ENCODE data around the gene FSTL4.

DNA sequence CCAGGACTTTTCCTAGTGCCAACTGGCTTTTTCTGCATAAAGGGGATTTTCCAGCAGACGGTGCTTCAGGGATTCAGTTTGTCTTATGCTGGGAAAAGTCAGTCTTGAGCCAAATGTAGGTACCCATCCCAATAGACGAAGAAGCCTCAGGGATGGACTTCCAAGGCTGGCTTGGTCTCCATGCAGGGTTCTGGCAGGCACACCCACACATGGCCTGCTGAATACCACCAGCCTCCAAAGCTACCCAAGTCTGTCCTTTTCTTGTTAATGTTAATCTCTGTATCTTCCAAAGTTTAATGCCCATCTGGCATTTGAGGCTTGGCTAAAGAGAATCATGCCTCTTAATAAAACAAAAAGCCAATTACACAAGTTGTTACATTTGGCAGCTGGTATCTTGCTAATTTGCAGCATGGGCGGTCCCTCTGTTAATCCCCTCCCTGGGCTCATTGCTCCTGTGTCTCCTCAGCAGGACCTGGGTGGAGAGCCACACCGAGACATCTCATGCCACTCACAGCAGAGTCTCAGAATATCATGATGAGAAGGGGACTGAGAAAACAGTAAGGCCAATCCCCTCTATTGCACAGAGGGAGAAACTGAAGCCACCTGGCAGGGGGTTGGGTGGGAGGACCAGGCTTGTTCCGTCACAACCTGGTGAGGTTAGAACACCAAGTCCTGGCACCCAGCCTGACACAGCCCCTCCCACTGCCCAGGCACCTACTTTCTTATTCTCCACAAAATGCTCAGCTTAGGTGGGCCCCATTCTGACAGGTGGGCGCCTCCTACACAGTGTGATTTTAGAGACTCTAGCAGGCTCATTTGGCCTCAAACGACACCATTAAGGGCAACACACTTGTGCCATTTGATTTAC lies 243.2 kb downstream of the FSTL4 start:
- TF ChIP-seq MXI1 (conservative IDR thresholded peaks at IDR 0.05; ENCODE audit: poor library complexity, severe bottlenecking) (no peak), EZH2 (IDR thresholded peaks at IDR 0.05; ENCODE audit: borderline replicate concordance, insufficient read depth, low read length, poor library complexity, severe bottlenecking) (no peak), POLR2AphosphoS5 (IDR thresholded peaks at IDR 0.05) (no peak)
- TF ChIP-seq, protein P1, sequence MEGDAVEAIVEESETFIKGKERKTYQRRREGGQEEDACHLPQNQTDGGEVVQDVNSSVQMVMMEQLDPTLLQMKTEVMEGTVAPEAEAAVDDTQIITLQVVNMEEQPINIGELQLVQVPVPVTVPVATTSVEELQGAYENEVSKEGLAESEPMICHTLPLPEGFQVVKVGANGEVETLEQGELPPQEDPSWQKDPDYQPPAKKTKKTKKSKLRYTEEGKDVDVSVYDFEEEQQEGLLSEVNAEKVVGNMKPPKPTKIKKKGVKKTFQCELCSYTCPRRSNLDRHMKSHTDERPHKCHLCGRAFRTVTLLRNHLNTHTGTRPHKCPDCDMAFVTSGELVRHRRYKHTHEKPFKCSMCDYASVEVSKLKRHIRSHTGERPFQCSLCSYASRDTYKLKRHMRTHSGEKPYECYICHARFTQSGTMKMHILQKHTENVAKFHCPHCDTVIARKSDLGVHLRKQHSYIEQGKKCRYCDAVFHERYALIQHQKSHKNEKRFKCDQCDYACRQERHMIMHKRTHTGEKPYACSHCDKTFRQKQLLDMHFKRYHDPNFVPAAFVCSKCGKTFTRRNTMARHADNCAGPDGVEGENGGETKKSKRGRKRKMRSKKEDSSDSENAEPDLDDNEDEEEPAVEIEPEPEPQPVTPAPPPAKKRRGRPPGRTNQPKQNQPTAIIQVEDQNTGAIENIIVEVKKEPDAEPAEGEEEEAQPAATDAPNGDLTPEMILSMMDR (IDR thresholded peaks at IDR 0.05; ENCODE audit: poor library complexity, severe bottlenecking): no peak
- TF ChIP-seq, protein P2, sequence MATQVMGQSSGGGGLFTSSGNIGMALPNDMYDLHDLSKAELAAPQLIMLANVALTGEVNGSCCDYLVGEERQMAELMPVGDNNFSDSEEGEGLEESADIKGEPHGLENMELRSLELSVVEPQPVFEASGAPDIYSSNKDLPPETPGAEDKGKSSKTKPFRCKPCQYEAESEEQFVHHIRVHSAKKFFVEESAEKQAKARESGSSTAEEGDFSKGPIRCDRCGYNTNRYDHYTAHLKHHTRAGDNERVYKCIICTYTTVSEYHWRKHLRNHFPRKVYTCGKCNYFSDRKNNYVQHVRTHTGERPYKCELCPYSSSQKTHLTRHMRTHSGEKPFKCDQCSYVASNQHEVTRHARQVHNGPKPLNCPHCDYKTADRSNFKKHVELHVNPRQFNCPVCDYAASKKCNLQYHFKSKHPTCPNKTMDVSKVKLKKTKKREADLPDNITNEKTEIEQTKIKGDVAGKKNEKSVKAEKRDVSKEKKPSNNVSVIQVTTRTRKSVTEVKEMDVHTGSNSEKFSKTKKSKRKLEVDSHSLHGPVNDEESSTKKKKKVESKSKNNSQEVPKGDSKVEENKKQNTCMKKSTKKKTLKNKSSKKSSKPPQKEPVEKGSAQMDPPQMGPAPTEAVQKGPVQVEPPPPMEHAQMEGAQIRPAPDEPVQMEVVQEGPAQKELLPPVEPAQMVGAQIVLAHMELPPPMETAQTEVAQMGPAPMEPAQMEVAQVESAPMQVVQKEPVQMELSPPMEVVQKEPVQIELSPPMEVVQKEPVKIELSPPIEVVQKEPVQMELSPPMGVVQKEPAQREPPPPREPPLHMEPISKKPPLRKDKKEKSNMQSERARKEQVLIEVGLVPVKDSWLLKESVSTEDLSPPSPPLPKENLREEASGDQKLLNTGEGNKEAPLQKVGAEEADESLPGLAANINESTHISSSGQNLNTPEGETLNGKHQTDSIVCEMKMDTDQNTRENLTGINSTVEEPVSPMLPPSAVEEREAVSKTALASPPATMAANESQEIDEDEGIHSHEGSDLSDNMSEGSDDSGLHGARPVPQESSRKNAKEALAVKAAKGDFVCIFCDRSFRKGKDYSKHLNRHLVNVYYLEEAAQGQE (IDR thresholded peaks at IDR 0.05; ENCODE audit: borderline replicate concordance): no peak

Measured in neural cell (in vitro differentiated cells).